NCI-H2196 treated with DMSO at 0.1 percent for 48 hours (cell line): Measurements from ENCODE around the gene RNF114.
"Not testable (repeated sequence)": the region's sequence is repeated elsewhere in the genome, so short reads cannot be mapped to it uniquely, and the experiment has no call there.

Source experiments
- DNase-seq: peaks from one replicate; lab custom pipeline; 2025; ENCODE audit not compliant: unreplicated experiment; lab: John Stamatoyannopoulos, UW

RNF114 gene

DNA sequence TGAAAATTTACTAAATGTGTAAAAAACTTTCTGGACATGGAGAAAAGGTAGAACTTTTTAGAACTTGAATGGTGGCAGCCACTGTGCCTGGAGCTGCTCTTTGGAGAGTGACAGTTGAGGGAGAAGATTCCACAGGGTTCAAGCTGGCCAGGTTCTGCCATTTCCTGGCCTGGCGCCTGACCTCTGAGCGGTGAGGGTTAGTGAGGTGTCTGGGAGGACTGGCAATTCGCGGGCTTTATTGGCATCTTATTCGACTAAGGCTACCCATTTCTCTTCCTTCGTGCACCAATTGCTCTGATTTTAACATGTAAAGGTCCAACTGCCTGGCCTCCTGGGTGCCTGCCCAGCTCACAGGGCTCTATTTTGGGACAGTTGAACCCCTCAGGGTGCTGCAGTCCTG is 49.0 kb downstream of the RNF114 start:
- DNase-seq, result no peak

DNA sequence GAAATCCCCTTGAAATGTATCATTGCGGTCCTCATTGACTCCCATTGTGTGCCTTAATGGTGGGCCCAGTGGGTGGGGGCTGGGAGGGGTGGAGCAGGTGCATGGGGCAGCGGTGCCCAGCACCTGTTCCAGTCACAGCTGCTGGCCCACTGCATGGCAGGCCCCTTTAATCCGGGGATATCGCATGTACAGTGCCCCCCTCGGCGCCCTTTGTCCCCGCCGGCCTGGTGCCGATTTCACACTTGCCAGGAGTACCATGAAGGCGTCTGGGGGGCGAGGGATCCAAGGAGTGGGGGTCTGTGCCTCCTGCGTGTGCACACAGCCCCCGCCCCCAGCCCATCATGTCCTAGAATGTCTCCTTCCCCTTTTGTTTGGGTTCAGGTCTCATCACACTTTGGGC is 49.4 kb downstream of the RNF114 start:
- no peak for DNase-seq

DNA sequence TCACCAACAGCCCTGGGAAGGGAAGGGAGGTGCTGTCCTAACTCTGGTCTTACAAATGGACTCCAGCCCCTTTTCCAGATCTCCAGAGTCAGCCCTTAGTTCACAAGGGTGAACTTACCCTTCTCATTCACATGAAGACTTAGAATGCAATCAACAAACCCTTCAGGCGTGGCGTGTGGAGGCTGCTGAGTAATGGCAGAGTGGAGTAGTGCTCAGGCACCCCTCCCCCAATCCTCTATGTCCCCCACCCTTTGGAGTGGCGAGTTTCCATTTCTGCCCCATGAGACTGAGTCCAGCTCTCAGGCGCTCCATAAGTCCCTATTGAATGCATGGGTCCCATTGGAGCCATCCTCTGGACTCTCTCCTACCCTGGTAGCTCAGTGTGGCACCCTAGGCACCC is 49.9 kb downstream of the RNF114 start:
- no peak for DNase-seq

DNA sequence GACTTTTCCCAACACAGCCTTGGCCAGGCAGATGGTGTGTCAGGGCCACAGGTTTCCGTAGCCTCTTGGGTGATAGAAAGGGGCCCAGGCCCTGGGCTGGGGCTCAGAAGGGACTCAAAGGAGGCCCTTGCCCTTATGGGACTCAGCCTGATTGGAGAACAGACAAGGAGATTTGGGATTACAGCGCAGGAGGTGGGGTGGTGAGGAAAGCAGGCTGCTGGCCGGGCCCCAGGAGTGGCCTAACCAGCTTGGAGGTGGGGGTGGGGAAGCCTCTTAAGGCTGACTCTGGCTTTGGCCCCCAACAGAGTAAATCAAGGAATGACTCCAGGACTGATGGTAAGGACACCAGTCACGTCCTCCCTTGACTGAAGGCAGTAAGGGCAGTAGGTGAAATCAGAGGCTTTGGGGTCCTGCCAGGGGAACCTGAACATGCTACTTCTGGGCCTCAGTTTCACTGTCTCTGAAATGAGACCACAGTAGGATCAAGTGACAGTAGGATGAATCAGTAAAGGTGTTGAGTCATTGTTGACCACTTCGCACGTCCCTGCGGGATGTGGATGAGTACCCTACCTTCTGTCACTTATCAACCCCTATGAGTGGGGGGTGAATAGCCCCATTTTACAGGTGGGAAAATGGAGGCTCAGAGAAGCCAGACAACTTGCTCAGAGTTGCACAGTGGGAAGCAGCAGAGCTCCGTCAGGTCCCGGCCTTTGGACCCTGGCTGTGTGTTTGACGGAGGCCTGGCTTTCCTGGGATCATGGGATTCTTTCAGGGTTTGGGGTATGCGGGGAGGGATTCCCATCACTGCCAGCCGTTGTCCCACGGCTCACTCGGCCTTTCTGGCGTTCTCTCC is 51.0 kb downstream of the RNF114 start:
- DNase-seq, result no peak

DNA sequence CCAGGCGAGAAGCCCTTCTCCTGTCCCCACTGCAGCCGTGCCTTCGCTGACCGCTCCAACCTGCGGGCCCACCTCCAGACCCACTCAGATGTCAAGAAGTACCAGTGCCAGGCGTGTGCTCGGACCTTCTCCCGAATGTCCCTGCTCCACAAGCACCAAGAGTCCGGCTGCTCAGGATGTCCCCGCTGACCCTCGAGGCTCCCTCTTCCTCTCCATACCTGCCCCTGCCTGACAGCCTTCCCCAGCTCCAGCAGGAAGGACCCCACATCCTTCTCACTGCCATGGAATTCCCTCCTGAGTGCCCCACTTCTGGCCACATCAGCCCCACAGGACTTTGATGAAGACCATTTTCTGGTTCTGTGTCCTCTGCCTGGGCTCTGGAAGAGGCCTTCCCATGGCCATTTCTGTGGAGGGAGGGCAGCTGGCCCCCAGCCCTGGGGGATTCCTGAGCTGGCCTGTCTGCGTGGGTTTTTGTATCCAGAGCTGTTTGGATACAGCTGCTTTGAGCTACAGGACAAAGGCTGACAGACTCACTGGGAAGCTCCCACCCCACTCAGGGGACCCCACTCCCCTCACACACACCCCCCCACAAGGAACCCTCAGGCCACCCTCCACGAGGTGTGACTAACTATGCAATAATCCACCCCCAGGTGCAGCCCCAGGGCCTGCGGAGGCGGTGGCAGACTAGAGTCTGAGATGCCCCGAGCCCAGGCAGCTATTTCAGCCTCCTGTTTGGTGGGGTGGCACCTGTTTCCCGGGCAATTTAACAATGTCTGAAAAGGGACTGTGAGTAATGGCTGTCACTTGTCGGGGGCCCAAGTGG is 51.9 kb downstream of the RNF114 start:
- DNase-seq, result no peak

DNA sequence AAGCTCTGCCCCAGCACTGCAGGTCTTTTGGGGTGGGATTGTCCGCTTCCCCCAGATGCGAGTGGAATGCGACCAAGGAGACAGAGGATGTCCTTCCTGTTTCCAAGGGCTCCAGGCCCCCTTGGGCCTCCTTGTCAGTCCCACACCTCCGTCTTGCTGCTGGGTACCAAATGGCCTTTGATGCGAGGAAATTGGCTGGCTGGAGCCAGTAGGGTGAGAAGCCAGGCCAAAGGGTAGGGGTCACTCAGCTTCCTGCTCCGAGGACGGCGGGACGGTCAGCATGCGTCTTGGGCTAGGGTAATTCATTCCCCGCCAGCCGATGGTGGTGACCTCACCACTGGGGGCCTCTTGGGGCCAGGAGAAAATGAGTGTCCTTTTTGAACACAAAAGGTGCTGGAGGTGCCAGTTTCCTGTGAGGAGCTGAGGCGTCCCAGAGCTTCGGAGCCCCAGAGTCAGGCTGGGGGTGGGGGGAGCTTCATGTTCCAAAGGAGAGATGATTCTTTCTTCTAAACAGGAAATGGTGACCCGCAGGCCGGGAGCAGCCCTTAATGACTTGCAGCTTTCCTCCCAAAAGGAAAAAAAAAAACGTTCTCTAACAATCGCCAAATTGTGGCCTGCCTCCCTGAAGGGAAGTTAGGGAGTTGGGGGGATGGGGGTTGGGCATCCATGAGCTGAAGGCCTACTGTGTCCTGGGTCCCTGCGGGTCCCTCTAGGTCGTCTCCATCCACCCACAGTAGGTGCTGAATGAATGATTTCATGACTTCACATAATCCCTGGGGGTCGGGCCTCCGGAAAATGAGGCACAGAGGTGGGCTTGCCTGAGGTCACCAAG is 53.3 kb downstream of the RNF114 start:
- no peak for DNase-seq

DNA sequence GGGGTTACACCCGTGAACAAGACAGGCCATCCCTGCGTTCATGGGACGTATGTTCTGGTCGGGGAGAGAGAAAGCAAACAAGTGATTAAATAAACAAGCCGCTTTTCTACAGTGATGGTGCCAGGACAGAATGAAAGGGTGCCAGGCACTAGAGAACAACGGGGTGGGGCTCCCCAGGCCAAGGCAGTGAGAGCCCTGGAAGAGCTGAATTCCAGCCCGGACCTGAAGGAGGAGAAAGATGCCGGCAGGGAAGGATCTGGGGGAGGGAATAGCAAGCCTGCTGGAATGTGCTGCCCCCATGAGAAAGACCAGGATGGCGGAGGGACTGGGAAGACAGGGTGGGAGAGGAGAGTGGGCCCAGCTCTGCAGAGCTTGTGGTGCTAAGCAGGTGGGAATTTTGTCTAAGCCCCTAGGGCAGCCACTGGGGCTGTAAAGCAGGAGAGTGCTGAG is 54.1 kb downstream of the RNF114 start:
- DNase-seq, result no peak

DNA sequence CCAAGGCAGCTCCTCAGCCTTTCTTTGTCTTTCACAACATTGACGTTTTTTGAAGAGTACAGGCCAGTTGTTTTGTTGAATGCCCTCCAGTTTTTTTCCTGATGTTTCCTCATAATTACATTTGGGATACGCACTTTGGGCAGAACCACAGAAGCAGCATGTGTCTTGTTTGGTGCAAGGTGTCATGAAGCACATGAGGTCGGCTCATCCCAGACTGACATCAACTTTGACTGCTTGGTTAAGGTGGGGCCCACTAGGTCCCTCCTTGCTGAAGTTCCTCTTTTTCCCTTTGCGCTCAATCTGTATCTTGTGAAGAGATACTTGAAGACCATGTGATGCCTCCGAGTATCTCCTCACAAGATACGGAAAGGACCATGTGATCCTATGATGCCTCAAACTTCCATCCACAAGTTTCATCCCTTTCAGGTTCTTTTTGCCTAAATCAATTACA is 57.1 kb downstream of the RNF114 start:
- no peak for DNase-seq

DNA sequence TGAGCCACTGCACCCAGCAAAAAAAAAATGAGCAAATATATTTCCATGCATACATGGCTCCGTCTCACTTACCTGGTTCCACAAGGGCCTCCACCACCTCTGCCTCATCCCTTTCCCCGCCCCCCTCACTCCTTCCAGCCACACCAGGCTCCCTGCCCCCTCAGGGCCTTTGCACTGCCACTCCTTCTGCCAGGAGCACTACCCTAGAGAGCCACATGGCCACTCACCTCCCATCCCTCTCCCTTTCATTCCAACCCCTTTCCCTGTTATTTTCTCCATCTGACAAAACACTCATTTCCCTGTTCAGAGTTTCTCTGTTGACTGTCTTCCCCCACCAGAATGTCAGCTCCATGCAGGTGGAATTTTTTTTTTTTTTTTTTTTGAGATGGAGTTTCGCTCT is 59.4 kb downstream of the RNF114 start:
- DNase-seq, result no peak

DNA sequence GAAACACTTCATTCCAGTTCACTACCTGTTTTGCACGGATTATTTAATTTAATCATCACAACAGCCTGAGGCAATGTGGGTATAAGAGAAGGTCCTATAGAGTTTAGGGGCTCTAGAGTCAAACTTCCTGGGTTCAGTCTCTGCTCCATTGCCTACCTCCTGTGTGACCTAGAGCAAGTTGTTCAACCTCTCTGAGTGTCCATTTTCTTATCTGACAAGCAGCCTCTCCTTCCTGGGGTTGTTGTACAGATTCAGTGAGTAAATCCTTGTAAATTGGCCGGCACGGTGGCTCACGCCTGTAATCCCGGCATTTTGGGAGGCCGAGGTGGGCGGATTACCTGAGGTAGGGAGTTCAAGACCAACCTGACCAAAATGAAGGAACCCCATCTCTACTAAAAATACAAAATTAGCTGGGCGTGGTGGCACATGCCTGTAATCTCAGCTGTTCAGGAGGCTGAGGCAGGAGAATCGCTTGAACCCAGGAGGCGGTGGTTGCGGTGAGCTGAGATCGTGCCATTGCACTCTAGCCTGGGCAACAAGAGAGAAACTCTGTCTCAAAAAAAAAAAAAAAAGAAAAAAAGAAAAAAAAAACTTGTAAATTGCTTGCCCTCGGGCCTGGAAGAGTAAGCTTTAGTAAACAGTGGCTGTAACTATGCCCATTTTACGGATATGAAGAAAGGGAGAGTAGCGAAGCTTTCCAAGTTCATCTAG is 62.4 kb downstream of the RNF114 start:
- not testable (repeated sequence) for DNase-seq

DNA sequence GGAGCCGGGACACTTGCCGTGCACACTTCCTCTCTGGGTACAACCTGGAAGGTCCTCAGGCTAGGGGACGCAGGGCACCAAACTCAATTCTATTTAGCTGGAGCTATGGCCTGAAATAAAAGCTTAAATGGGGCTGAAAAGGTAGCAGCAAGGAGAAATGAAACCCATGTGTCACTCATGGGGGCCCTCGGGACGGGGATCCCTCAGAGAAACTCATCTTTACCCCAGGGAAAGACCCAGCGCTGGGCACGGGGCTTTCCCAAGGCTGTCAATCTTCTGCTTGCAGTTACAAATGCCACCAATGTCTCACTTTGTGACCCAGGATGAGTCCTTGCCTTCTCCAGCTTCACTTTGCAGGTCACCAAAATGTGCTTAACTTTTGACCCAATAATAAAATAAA is 63.1 kb downstream of the RNF114 start:
- no peak for DNase-seq

DNA sequence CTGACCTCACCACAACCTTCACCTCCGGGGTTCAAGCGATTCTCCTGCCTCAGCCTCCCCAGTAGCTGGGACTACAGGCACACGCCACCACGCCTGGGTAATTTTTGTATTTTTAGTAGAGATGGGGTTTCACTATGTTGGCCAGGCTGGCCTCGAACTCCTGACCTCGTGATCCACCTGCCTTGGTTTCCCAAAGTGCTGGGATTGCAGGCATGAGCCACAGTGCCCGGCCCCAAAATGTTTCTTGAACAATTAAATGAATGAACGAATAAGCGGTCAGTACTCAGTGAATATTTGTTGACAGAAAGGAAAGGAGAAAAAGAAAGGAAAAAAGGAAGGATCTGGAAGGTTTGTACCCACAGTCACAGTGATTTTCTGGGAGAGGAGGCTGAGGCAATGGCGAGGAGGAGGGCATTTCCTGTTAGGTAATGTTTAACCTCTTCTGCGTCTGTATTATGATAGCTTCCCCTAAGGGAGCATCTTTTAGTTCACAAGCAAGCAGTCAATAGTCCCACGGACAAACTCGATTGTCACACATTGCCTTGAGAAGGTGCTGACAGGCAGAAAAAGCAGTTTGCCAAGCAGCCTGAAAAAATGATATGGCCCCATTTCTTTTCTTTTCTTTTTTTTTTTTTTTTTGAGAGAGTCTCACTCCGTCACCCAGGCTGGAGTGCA is 64.5 kb downstream of the RNF114 start:
- DNase-seq, result not testable (repeated sequence)

DNA sequence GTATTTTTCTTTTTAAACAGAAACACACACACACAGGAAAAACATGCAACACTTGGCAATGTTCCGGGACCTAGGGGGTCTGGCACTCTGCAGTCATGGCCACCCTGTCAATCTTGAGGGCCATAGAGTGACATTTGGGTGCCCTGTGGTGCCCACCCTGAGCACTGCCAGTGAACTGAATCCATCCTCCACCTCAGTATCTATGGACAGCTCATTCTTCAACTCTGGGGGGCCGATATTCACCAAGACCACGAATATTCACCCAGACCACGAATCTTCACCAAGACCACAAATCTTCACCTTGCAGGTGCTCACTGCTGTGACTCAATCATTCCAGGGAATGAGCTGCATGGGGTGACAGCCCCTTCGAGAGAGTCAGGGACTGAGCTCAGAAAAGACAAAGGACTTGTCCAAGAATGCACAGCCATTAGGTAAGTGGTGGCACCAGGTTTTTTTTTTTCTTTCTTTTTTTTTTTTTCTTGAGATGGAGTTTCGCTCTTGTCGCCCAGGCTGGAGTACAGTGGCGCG is 65.7 kb downstream of the RNF114 start:
- no peak for DNase-seq

DNA sequence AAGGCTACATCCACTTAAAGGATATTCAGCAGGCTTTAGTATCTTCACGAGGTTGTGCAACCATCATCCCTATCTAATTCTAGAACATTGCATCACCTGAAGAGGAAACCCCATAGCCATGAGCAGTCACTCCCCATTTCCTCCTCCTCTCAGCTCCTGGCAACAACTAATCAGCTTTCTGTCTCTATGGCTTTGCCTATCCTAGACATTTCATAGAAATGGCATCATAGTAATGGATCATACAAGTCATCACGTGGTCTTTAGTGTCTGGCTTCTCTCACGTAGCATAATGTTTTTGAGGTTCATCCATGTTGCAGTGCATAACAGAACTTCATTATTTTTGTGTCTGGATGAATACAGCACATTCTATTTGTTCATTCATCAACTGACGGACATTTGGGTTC is 67.1 kb downstream of the RNF114 start:
- no peak for DNase-seq
